ENCODE data around the gene PELI3. TPM values are rescaled to one million over a fixed set of nuclear protein-coding genes. Genes with fewer than 3 reads are reported as not detected.
"Not testable (repeated sequence)": the region's sequence is repeated elsewhere in the genome, so short reads cannot be mapped to it uniquely, and the experiment has no call there.

The PELI3 gene
- total RNA-seq, 1 donor from 2014 or later: 21.6 TPM

DNA sequence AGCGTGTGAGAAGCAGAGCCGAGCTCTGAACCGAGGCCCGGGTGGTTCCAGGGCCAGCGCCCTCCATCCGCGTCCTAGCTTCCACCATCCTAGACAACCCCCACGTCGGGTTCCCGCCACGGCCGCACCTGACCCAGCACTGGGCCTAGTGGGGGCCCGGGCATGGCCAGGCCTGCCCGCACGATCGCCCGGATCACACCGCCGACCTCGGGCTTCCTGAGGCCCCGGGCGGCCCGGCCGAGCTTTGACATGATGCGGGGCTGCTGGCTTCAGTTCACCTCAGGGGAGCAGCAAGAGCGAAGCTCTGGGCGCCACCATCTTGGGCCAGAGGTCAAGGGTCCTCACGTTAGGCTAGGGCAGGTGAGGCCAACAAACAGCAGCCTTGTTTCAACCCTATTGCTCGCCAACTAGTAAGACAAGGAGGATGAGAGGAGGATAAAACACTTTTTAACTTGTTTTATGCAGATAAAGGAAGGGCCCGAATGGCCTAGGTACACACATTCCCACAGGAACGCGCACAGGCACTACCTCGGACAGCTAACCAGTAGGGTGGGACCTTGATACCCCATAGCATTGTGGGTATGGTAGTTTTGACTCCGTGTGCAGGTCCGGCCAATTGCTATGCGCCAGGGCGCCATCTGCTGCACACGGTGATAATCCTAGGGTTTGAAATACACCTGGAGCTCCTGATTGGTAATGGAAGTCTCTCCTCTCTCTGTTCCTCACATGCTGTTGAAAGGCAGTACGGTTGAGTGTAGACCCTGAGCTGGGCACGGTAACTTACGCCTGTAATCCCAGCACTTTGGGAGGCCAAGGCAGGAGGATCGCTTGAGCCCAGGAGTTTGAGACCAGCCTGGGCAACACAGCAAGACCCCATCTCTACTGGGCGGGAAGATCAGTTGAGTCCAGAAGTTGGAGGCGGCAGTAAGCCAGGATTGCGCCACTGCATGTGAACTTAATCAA lies 27.9 kb upstream of the PELI3 start, which contains the start of gene MRPL11:
Gene MRPL11 (minus strand): TSS at position 345 of the 963 bp plus-strand sequence. CDS start 94 bp downstream, at position 251.
- Histone ChIP-seq H3K4me3 (peak within 1 kb of the TSS; percentile 68 to 97), H3K36me3 (peaks cover 0 to 14% of the 10 kb centered on the region in 2 donors), H3K27ac (peak within 1 kb of the TSS; percentile 87), H3K27me3 (no peaks in the 10 kb centered on the region), H3K9me3 (no peaks in the 10 kb centered on the region), H3K4me1 (peaks cover 11% of the 10 kb centered on the region)
- DNase-seq (ENCODE audit: extremely low spot score in 2 of 2): no peak
- TF ChIP-seq CTCF (IDR thresholded peaks at IDR 0.05) (peak; percentile 23 to 91 (median 25)), POLR2AphosphoS5 (IDR thresholded peaks at IDR 0.05; ENCODE audit: insufficient read depth in 1 of 2, low read depth in 1 of 2) (peak; percentile 69 to 97), POLR2A (IDR thresholded peaks at IDR 0.05) (no peak)
- intact Hi-C loops (cut with DNase I): no loop called here

DNA sequence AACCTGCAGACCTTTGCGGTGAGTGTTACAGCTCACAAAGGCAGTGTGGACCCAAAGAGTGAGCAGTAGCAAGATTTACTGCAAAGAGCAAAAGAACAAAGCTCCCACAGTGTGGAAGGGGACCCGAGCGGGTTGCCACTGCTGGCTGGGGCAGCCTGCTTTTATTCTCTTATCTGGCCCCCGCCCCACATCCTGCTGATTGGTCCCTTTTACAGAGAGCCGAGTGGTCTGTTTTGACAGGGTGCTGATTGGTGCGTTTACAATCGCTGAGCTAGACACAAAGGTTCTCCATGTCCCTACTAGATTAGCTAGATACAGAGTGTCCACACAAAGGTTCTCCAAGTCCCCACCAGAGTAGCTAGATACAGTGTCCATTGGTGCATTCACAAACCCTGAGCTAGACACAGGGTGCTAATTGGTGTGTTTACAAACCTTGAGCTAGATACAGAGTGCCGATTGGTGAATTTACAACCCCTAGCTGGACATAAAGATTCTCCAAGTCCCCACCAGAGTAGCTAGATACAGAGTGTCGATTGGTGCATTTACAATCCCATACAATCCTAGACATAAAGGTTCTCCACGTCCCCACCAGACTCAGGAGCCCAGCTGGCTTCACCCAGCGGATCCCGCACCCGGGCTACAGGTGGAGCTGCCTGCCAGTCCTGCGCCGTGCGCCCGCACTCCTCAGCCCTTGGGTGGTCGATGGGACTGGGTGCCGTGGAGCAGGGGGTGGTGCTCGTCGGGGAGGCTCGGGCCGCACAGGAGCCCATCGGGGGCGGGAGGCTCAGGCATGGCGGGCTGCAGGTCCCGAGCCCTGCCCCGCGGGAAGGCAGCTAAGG lies 26.4 kb upstream of the PELI3 start:
- DNase-seq (ENCODE audit: extremely low spot score in 2 of 2); H3K27me3 ChIP-seq; intact Hi-C loops (cut with DNase I); H3K27ac ChIP-seq; H3K9me3 ChIP-seq; H3K4me3 ChIP-seq: not testable (repeated sequence)
- peaks cover 0 to 13% of the 10 kb centered on the region in 2 donors for H3K36me3 ChIP-seq
- peaks cover 11% of the 10 kb centered on the region for H3K4me1 ChIP-seq

DNA sequence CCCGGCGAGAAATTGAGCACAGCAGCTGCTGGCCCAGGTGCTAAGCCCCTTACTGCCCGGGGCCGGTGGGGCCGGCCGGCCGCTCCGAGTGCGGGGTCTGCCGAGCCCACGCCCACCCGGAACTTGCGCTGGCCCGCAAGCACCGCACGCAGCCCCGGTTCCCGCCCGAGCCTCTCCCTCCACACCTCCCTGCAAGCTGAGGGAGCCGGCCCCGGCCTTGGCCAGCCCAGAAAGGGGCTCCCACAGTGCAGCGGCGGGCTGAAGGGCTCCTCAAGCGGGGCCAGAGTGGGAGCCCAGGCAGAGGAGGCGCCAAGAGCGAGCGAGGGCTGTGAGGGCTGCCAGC lies 25.8 kb upstream of the PELI3 start:
- H3K4me1 ChIP-seq: peaks cover 11% of the 10 kb centered on the region
- intact Hi-C loops (cut with DNase I); H3K36me3 ChIP-seq; H3K9me3 ChIP-seq; H3K4me3 ChIP-seq; DNase-seq (ENCODE audit: extremely low spot score in 2 of 2); H3K27me3 ChIP-seq; H3K27ac ChIP-seq: not testable (repeated sequence)

GRCh38 chr11:66443602-66444001 lies 23.1 kb upstream of the PELI3 start:
- intact Hi-C loops (cut with DNase I): no loop called here
- Histone ChIP-seq H3K36me3 (no peaks in the 10 kb centered on the region), H3K27ac (no peak overlapping the region), H3K4me1 (no peaks in the 10 kb centered on the region), H3K27me3 (no peaks in the 10 kb centered on the region), H3K9me3 (no peaks in the 10 kb centered on the region), H3K4me3 (no peak overlapping the region)
- TF ChIP-seq CTCF (IDR thresholded peaks at IDR 0.05) (no peak), POLR2A (IDR thresholded peaks at IDR 0.05) (no peak), POLR2AphosphoS5 (IDR thresholded peaks at IDR 0.05; ENCODE audit: insufficient read depth in 1 of 2, low read depth in 1 of 2) (peak in 1 of 2 donors; percentile 32)
- DNase-seq (ENCODE audit: extremely low spot score in 2 of 2): no peak

DNA sequence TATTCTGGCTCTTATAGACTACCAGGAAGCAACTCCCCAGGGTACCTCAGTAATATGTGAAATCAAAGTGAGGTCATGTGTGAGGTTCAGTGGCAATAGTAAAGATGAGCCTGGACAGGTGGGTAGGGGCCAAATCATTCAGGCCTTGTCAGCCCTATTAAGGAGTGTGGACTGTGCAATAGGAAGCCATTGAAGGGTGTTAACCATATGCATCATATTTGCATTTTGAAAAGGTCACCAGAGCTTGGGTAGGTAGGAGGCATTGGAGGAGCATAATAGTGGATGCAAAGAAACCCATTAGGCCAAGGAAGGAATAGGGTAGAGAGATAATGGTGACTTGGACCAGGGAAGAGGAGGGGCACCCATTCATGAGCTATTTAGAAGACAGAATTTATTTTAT lies 19.7 kb upstream of the PELI3 start:
- Histone ChIP-seq H3K4me3 (no peak overlapping the region), H3K36me3 (no peaks in the 10 kb centered on the region), H3K9me3 (no peaks in the 10 kb centered on the region), H3K27ac (no peak overlapping the region), H3K27me3 (no peaks in the 10 kb centered on the region), H3K4me1 (no peaks in the 10 kb centered on the region)
- DNase-seq (ENCODE audit: extremely low spot score in 2 of 2): no peak
- TF ChIP-seq CTCF (IDR thresholded peaks at IDR 0.05) (no peak), POLR2A (IDR thresholded peaks at IDR 0.05) (no peak), POLR2AphosphoS5 (IDR thresholded peaks at IDR 0.05; ENCODE audit: insufficient read depth in 1 of 2, low read depth in 1 of 2) (no peak)
- intact Hi-C loops (cut with DNase I): no loop called here

Measured in vagina (tissue), 2 donors.